ENCODE data around the gene TSPAN3. TPM values are rescaled to one million over a fixed set of nuclear protein-coding genes. Genes with fewer than 3 reads are reported as not detected.

TSPAN3 gene
- total RNA-seq, 1 donor from 2014 or later = 150 TPM

DNA sequence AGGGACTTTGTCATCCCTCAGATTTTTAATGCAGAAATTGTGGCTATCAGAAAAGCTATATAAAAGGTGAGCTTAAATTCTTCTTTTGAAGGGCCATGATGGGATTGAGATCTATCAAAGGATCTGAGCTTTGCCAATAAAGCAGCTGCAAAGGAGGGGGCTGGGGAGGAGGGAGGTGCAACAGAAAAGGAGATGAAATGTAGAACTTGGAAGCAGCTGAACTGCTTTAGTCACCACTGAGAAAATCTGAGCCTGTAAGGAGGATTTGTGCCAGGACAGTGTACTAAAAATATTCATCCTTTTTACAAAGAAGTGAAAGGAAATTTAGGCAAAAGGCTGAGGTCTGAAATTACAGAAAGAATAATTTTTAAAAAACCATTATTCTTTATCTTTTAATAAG lies 10.4 kb downstream of the TSPAN3 start:
- intact Hi-C loops (cut with DNase I) = no loop called here
- ATAC-seq (peak; percentile 76), DNase-seq (ENCODE audit: low spot score) (no peak)

DNA sequence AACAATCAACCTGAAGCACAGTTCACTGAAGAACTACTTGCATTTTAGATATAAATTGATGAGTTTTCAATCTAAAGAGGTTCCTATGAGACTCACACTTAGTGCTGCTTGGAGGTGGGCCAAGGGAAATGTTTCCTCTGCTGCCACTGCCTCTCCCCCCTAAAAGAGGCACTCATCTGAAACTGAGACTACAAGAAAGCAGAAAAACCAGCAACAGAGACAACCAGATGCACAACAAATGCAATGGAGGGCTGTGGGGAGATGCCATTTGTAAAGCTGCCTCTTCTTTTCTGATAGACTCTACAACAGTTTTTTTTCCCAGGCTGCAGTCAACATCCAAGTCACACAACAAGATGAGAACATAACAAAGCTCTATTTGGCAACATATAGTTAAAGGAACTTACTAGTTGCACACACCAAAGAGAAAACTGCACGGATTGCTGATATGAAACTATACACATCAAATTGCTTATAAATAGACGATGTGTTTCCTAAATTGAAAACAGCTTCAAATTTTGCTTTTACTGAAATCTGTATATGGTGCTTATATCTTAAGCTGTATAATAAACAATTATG lies 11.0 kb downstream of the TSPAN3 start:
- ATAC-seq = no peak
- intact Hi-C loops (cut with DNase I) = no loop called here
- DNase-seq (ENCODE audit: low spot score) = no peak

DNA sequence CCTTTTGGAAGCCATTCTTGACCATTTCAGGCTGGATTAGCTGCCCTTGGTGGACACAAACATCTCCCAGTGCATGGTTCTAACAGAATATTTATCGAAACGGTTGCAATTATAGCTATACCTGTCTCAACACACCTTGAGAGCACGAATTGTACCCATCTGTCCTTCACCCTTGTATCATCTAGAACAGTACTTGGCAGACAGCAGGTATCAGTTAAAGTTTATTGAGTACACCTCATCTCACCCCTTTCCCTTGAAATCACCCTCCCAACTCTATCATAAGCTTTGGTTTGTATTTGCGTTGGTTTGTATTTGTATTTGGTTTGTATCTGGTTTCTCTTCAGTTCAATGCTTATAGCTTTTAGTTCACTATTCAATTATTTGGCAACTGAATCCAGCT lies 12.4 kb downstream of the TSPAN3 start:
- intact Hi-C loops (cut with DNase I) = no loop called here
- DNase-seq (ENCODE audit: low spot score) (no peak), ATAC-seq (no peak)

DNA sequence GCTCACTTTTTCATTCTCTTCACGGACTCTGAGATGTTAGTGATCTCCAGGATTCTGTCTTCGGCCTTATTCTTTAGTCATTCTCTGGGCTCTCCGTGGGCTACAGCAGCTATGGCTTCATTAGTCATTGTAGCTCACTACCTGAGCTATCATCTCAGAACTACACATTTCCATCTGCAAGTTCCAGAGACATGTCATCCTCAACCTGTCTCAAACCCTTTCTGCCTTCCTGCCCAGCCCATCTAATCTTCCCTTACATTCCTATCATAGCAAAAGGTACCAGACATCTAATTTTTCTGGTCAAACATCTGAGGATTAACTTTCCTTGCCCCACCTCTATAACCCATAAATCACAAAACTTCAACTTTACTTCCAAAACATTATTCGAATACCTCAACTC lies 13.2 kb downstream of the TSPAN3 start:
- intact Hi-C loops (cut with DNase I) = no loop called here
- DNase-seq (ENCODE audit: low spot score) (no peak), ATAC-seq (no peak)

DNA sequence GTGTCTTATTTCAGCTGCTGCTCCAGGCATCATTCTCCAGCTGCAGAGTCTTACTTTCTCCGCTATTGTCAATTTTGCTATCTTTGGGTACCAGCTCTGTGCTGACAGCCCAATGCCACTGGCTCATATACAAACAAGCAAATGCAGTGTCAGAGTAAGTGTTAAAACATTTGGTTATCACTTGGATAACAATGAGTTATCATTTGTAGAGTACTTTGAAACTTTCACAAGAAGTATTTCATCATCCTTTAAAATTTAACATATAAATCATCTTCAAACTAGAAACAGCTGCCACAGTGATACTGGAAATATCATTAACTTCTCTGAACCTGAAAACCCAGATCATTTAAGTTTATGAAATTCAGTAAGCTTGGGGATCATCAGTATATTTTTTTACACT lies 13.8 kb downstream of the TSPAN3 start:
- DNase-seq (ENCODE audit: low spot score) (no peak), ATAC-seq (no peak)
- intact Hi-C loops (cut with DNase I) = no loop called here

DNA sequence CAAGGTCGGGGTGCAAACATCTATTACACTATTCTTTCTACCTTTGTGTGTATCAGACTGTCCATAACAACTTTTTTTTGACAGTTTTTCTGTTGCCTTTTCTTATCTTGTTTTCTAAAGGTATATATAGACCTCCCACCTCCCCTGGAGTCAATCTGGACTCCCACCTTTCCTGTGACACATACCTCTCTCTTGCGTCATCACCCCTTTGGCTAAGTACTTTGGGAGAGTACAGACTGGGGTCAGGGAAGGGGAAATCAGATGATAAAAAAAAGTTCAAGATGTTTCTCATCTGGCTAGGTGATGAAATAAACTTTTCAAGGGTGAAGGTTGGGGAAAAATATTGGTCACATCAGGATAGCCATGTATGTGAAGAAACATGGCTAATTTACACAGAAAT lies 17.2 kb downstream of the TSPAN3 start:
- ATAC-seq (no peak), DNase-seq (ENCODE audit: low spot score) (no peak)
- intact Hi-C loops (cut with DNase I) = no loop called here

DNA sequence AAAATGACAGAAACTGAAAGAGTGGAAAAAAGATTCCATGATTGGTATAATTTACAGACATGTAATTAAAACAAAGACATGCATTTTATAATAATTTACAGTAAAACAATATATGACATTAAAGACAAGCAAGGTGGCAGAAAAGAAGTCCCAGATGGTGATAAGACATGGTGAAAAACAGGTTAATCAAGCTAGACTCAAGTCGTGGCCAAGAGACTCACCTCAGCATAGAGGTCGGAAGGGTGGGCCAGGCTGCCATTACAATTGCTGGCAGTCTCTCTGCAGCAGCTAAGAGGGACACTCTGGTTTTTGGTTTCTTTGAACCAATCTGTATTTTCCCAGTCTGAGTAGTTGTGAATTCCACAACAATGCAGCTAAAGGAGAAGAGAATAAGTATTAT lies 18.4 kb downstream of the TSPAN3 start:
- intact Hi-C loops (cut with DNase I) = no loop called here
- ATAC-seq (no peak), DNase-seq (ENCODE audit: low spot score) (no peak)

DNA sequence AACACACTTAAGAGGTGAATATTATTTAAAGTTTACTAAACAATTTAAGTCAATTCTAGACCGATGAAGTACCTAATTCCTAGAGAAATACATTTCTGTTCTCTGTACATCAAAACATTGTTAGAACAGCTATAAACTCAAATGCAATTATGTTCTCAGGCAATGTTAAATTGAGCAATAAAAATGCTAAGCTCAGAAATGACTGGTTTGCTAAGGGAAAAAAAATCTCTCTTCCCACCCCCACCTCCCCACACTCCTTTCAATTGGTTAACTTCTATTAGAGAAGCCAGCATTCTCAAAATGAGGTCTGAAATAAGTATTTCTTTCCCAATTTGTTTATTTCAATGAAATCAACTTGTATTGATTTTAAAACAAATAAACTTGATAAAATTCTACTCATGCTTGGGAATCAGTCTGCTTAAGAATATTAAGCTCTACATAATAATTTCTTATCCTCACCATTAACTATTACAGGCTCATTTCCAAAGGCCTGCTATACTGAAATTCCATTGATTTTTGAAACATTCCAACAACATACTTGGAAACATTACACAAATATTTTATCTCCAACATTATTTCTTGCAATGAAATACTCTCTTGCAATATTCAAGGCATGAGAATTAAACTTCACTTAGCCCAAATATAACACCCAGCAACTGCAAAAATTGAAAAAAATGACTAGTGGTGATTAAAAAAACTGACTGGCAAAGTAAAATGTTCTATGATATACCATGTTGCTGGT lies 22.6 kb downstream of the TSPAN3 start:
- DNase-seq (ENCODE audit: low spot score) = no peak
- ATAC-seq = no peak
- intact Hi-C loops (cut with DNase I) = no loop called here

DNA sequence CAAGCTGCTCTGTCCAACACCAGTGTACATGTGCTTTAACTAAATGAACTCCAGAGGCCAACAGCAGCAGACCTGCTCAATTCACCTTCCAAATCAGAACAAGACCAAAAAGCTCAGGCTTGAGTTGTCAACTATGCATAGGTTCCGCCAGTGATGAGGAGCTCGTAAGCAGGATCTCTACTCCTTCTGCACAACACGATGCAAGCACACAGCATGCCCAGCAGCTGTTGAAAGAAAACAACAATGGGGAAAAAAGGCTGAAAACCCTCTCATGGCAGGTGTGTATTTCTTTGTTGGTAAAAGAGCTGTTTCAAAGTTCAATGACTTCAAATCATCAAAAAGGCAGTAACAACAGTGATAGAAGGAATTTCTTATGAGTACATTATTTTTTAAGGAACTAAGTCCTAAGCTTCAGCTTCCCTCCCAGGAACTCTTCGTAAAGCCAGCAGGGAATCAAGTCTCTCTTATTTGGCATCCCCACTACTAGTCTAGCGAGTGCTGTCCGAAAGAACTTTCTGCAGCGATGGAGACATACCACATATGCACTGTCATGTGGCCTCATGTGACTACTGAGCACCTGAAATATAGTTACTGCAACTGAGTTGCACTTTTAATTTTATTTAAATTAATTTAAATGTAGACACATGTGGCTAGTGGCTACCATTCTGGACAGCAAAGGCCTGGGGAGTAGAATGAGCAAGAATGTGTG lies 24.1 kb downstream of the TSPAN3 start:
- DNase-seq (ENCODE audit: low spot score) (no peak), ATAC-seq (no peak)
- intact Hi-C loops (cut with DNase I) = no loop called here

DNA sequence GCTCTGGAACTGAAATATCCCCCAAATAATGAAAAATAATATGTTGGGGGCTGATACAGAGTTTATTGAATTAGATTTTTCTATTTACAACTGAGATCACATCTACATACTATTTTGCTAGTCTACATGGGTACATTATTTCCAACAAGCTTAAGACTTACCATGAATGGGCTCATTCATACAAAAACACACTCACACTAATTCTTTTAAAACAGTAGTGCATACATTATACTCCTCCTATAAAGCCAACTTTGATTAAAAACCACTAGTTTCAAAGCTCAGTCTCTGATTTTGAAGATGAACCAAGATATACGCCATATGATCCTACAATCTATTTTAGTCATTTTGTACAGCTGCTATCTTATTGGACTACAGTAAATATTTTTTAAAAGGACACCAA lies 24.9 kb downstream of the TSPAN3 start:
- ATAC-seq (no peak), DNase-seq (ENCODE audit: low spot score) (no peak)
- intact Hi-C loops (cut with DNase I) = no loop called here

DNA sequence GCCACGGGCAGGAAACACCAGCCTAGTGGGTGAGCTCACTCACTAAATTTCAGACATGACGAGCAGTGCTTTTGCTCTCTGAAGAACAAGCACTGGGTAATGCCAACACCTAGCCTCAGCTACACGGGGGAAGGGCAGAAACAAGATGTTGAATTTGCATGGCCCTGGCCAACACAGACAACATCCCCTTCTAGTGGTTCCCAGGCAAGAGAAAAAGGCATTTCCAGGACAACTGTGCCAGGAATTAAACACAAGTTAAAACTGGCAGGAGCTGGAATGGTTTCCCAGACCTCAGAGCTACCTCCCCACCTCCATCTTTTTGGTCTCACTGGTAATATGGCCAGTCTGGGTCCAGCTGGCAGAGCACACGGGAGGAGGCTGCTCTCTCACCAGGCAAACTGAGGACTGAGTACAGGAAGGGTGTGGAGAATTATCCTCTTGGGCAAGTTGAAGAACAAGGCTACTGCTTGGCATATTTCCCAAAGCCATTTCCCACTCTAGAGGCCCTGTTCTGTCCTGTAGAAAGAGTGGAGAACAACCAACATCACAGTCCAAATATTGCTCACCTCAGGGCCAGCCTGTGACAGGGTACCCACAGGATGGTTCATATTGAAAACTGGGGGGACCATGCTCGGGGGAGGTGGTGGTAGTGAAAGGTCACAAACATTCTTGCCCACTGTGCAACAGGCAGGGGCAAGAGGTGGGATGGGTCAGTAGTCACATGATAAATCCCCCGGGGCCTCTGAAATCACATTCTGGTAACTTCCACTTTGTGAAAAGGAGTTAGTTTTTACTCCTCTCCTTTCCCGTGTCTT lies 26.5 kb downstream of the TSPAN3 start:
- ATAC-seq (peak; percentile 54), DNase-seq (ENCODE audit: low spot score) (no peak)
- intact Hi-C loops (cut with DNase I) = no loop called here

DNA sequence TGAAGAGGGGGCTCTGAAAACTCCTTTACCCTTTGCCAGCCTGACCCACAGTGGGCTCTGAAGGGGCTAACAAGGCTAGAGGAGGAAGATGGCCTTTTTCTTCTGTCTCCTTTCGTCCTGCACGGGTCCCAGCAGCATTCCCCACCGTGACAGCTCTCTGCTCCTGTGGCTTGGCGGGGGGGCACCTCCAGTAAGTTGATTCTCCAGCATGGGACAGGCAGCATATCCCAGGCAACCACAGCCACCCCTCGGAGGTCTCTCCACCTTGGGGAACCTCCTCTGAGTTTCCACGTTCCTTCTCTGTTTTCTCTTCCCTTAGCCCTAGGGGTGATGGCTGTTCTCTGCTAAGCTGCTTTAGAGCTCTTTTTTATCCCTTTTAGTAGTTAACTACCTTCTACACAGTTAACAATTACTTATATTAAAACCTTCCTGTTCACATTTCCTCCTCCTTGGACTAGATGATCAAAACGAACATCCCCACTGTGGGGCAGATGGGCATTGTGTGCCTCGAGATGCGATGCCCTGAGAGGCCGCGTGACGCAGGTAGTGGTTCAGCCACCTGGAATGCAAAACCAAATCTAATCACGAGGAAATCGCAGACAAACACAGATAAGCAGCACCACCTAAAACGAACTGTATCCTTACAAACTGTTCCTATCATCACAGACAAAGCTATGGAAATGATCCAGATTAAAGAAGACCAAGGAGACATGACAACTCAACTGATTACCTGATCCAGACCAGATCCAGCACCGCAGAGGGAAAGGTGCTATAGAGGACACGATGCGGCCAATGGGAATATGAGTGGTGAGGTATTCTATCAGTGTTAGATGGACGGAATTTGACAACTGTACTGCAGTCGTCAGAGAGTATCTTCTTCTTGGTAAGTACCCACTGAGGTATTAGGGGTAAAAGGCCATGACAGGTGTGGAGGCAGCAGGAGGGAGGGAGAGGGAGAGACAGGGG lies 27.7 kb downstream of the TSPAN3 start:
- intact Hi-C loops (cut with DNase I) = no loop called here
- no peak for ATAC-seq
- DNase-seq (ENCODE audit: low spot score) = no peak

DNA sequence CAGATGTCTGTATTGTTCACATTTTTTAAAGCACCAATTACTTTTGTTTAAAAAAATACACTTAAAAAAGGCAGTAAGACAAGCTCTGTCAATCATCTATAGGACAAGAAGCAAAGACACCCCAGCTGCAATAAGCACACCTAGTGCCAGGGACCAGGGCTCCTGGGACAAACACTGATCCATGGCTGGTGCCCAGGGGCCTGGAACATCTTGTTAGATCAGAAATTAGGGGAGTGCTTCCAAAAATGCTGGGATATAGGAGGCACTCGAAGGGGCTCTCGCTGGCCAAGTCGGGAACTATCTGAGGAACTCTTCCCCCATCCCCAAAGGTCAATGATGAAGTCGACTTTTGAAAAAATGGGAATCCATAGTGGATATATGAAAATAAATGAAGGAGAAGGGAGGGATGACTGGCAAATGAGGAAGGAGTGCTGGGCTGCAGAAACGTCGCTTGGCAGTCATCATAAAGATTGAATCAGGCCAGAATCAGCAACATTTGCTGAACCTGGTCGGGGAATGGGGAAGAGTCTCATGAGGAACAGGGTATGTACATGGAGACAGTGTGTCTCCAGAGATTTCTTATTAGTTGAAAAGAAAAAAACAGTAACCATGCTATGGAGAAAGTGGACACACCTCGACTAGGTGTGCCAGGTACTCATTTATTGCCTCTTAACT lies 28.5 kb downstream of the TSPAN3 start:
- DNase-seq (ENCODE audit: low spot score) (no peak), ATAC-seq (no peak)
- intact Hi-C loops (cut with DNase I) = no loop called here

DNA sequence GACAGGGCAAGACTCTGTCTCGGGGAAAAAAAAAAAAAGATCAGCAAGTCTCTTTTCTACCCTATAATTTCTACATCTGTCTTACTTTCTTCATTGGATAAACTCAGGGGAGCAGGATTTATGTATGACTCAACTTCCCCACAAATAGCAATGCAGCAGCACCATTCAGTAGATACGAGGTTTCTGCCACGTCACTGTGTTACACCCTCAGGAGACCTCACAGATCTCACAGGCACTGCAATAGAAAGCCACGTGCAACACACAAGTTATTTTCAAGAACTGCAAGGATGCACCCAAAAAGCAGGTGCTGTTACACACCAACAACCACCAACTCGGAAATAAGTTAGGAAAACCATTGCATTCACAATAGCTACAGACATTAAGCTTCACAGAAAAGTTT lies 30.2 kb downstream of the TSPAN3 start:
- intact Hi-C loops (cut with DNase I) = no loop called here
- no peak for DNase-seq (ENCODE audit: low spot score)
- ATAC-seq = peak; percentile 39

DNA sequence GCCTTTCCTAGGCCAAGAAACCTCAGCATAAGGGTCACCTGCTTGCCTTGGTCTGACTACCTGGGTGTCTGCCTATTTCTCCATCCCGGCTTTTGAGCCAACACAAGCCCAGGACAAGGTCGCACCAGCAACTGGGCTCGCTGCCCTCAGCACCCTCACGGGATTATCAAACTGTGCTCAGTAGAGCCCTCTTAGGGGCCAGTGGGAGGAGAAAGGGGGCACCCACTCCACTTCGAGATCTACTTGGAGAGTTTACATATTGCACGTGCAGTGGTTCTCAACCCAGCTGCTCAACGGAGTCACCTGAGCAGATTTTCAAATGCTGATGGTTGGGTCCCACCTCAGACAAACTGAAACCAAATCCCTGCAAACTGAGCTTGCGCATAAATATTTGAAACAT lies 31.1 kb downstream of the TSPAN3 start:
- intact Hi-C loops (cut with DNase I) = no loop called here
- DNase-seq (ENCODE audit: low spot score) (no peak), ATAC-seq (no peak)

DNA sequence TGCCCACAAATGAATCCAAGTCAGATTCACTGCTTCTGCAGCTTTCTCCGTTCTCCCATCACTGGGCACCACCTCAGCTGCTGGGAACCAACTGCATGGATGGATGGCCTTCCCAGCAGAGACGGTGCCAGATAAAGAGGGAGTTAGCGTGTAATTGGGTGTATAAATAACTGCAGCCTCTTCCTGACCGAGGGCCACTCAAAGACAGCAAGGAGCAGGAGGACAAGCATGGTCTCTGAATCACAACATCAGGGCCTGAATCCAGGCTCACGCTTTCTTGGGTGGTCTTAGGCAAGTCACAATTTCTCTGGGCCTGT lies 31.7 kb downstream of the TSPAN3 start:
- DNase-seq (ENCODE audit: low spot score) (no peak), ATAC-seq (no peak)
- intact Hi-C loops (cut with DNase I) = no loop called here

DNA sequence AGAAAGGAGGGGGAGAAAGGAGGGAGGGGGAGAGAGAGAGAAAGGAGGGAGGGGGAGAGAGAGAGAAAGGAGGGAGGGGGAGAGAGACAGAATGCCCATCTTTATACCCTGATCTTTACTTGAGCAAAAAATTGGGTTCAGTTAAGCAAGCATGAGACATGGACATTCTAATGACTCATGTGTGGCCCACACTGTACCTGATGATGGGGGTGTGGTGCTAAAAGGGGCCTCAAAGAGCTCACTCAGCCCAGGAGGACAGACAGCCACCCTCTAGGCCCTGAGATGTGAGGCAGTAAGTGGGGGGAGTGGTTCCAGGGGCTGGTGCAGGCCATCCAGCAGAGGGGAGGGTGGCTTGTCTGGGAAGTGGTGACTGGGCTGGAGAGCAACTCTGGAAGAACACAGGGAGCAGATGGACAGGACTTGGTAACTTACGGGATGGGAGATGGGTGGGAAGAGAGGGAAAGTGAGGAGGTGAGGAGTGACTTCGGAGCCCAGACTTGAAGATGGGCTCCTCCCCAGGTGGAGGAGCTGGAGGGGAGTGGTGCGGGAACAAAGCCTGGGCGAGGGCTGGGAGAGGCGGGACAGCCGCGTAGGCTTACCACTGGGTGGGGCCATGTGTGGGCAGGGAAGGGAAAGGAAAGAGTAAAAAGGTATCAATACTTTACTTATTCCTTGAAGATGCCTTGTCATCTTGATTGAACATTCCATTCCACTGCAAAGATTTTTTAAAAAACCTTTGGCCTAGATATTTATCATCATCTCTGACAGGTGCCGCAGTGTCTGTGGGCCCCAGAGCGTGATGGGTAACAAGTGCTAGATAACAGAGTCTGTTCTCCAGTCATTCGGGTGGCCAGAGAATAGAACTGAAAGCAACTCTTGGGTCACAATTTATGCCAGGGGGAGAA lies 32.3 kb downstream of the TSPAN3 start:
- intact Hi-C loops (cut with DNase I) = no loop called here
- DNase-seq (ENCODE audit: low spot score) (no peak), ATAC-seq (no peak)
